GM21723 (cell line): Measurements from ENCODE around the gene ITPR2.

Experiments
- ATAC-seq: cut with Tn5 transposase; IDR thresholded peaks from one replicate; pipeline ENCODE4 v1.9.1; 2021; ENCODE audit warnings: mild to moderate bottlenecking, moderate library complexity; ENCODE audit not compliant: unreplicated experiment

ITPR2 gene

DNA sequence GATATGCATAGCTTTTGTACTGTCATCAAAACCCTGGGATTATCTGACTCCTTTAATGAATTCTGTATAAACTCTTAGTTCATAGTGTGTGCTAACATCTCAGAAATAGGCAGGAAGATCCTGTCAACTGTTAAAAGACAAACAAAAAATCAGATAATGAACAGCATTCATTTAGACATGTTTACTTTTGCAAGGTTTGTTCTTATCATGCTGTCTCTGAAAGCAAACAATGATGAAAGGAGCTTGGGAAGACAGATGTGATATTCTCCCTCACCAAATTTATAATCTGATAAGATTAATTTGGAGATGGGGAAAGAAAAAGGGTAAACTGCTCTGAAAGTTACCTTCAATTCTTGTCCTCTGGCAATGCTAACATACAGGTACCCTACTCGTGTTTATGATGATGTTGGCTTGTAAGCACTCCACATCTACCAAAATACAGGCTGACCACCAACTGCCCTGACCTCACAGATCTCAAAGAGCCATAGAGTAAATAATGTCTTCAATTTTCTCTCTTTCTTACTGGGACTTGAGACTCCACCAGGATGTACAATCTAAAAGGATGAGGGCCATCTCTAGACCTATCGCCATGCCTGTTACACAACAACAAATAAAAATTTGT is 403.8 kb downstream of the ITPR2 start:
- no peak for ATAC-seq

DNA sequence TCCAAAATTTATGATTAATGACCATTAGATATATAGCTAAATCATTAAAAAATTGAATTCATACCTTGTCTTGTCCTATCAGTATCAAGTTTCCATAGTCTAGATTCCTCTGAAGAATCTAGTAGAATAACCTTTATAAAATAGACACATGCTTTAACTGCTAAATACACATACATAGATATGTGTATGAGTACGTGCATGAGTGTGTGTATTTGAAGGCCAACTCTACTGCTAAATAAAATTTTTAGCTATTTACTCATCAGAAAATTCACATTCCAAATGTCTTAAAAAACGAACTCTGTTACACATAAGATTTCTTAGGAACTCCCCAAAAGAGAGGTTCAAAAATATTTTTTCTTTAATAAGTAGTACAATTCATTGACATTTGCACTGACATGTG is 404.6 kb downstream of the ITPR2 start:
- no peak for ATAC-seq

DNA sequence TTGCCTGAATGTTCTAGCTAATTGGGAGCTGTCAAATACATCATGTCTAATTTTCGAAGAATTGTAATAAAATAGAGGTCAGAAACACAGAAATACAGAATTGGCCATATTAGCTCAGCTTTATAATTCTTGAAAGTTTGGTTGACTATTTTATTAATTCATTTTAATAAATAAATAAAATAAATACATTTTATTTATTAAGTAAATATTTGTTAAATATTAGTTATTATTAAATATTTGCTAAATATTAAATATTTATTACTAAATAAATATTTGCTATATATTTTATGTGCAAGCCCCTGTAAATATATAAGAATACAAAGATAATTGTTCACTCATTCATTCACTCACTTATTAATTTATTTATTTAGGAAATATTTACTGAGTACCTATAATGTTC is 406.3 kb downstream of the ITPR2 start:
- ATAC-seq: no peak

DNA sequence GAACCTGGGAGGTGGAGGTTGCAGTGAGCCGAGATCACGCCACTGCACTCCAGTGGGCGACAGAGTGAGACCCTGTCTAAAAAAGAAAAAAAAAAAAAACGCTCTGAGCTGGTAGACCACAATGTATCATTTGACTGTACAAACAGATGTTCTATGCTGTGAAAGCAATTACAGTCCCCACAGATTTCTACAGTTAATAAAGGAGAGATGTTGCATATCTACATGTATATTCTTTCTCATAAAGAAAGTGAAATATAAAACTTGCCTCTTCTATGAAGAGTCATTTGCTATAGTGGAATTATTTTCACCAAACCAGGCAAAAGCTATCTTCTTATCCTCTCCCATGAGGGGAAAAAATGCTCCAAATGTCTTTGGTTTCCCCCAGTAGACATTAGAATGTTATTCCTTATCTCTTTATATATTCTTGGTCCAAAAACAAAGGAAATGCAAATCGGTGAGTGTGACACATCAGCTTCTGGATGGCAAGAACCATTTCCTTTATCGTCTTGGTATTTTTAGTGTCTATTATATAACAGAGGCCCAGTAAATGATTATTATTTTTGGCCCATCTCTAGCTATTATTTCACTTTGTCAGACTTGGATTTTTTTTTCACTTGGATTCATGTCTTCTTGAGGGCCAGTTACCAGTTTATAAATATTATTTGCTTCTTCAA is 407.3 kb downstream of the ITPR2 start:
- peak; percentile 55 for ATAC-seq

DNA sequence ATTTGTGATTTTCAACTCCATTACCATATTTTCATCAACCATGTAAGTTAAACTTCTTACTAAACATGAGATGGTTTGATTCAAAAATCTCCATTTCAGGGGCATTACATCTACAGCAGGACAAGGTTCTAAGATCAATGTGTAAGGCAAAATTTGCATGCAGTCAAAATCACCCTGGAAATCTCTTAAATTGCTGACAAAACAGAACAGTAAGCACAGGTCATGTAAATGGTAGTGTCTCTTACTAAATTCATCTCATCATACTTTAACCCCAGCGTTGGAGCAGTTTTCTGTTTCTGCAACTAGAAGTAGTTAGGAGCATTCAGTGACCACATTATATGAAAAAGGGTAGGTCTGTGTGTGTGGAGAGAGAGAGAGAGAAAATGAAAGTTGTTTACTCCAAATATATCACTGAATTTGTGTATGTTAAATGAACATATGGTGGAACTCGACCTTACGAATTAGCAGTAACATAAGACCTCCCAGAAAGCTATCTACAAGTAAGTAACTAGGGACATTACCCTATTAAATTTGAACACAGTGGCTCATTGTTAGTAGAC is 410.1 kb downstream of the ITPR2 start:
- peak; percentile 77 for ATAC-seq

DNA sequence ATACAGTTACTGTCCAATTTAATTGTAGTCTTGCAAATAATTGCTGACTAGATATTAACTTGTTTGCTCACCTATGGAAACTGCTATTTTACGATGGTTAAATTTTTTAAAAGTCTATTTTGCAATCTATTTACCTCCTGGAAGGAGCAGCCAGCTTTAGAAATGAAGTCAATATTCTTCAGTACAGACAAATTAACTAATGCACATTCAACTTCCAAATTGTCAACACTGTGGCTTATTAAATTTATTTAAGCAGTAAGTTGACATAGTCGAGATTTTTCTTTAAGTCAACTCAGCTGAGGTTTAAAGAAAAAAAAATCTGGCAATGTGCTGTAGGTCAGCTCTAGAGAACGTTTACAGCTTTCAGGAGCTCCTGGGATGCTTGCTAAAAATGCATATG is 416.4 kb downstream of the ITPR2 start:
- ATAC-seq: no peak

DNA sequence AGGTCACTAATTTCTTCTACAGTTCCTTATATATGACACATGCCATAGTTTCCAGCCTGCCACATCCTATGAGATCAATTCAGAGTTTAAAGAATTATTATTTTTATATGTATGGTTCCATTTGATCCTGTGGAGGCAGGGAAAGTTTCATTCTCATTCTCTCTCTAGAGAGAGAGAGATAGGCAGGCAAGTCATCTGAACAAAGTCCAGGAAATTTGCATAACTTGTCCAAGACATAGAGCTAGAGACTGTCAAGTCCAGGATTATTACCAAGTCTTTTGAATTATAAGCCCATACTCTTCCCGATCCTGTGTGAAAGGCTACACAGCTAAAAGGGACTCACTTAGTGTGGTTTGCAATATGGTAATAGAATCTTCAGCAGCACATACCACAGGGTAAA is 422.3 kb downstream of the ITPR2 start:
- no peak for ATAC-seq

DNA sequence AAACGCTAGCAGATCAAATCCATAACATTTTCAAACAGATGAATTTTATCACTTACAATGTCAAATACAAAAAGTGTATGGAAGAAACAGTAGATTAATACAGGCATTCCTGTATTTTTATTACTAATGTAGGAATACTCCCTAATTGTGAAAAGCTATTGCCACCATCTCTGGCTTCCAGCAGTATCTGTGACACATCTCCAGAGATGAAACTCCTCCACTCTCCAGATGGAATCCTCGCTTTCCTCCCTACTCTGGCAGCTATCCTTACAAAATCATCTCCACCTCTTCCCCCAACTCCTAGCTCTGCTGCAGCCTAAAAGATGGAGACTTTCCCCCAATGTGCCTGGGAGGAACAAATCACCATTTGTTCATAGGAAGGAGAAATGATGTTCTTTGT is 426.2 kb downstream of the ITPR2 start:
- ATAC-seq: no peak

DNA sequence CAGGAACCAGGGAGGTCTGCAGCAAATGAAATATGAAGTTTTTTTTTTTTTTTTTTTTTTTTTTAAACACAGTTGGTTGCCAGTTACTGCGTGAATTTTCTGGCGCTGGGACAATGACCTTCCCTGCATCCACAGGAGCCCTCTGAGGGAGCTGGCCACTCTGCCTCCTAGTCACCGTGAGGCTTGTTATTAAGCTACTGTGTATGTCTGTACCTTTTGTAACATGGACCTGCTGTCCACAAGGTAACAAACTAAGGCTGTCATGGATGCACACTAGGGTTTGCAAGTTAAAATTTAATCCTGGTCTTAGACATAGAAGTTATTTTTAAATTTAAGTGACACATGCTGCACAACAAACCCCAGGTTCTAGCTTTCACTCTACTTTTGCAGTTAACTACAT is 426.6 kb downstream of the ITPR2 start:
- no peak for ATAC-seq

DNA sequence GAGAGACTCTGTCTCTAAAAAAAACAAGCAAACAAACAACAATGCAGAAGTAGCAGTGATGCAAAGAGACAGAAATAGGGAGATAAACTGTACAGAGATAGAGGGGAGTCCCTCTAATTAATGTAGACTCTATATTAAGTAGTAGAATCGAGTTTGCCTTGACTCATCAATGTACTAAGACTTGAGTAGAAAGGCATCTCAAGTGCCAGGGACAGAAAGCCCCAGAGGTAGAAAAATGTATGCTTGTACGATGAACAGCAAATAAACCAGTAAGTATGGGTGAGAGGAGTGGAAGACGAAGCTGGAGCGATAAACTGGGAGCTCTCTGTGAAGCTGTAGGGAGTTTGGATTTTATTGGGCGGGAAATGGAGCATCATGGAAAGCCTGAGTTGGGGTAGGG is 429.4 kb downstream of the ITPR2 start:
- ATAC-seq: no peak

DNA sequence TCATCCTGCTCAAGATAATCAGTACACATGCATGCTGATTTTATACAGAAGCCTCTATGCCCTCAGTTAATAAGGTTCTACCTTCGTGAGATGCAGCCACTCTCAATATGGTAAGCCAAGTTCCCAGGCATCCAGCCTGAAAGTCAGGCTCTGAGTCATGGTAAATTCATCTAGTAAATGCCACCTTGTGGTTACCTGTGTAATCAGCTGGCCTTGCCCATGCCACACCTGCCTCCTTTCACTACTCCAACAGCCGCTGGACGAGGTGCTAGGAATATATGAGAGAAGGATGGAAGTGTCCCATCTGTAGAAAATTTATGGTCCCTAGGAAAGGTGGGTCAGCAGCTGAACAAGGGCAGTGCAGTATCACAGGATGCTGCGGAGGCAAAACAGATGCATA is 430.3 kb downstream of the ITPR2 start:
- no peak for ATAC-seq

DNA sequence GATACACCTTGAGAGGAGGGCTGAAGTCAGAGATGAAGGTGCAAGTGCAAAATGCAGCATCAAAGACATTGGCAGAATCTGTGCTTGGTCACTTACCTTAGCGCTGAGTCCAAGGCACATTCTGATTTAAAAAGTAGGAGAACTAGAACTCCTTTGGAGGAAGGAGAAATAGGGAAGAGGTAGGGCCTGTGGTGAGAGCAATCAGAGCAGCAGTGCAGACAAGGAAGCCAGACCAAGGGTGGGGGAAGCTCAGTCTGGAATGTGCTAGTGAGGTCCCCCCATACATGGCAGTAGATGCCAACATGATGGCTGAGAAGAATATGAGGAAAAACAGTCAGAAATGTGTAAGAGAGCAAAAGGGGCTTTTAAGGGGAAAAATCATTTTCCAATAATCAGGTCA is 431.1 kb downstream of the ITPR2 start:
- ATAC-seq: no peak

DNA sequence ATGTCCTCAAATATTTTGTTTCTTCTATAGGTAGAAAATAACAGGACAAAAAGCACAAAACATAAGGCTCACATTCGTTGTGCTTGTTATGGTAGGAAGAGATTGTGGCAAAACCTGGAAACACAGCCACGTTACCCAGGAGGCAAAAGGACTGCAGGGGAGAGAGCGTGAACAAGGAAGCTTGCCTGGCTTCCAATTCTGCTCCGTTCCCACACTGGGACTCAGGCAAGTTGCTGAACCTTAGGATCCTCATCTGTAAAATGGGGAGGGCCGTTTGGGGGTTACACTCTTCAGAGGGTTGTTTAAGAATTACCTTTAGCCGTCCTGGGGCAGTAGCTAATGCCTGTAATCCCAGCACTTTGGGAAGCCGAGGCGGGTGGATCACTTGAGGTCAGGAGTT is 432.4 kb downstream of the ITPR2 start:
- no peak for ATAC-seq

DNA sequence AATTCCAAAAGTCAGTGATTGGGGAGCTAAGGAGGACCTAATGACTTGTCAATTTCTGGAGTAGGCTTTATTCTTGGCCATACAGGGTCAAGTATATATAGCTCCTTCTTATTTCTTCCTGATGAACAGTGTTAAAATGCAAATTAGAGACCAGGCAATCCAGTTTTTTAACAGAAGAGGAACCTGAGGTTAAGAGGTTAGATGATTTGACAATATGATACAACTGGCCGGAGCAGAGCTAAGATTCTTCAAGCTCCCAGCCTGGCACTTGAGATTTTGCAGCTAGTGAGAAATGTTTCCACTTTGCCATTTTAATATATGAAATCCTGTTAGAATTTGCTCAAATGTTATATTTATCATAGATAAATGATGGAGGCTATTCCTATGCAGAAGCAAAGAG is 433.6 kb downstream of the ITPR2 start:
- ATAC-seq: no peak

DNA sequence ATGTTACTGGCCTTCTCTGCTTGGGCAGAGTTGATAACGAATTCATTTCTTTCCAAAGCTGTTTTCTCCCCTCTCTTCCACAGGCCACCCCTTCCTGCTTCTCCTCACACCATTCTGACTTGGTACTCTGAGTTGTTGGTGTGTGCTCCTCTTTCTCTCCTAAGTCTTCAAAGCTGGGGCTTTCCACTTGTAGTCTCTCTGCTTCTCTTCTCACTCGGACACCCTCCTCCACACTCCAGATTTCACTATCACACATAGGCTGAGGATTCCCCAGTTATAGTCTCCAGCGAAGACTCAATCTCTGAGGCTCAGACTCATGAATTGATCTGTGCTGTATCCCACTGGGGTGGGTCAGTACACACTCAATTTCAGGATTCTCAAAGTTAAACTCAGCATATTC is 436.6 kb downstream of the ITPR2 start:
- ATAC-seq: no peak

DNA sequence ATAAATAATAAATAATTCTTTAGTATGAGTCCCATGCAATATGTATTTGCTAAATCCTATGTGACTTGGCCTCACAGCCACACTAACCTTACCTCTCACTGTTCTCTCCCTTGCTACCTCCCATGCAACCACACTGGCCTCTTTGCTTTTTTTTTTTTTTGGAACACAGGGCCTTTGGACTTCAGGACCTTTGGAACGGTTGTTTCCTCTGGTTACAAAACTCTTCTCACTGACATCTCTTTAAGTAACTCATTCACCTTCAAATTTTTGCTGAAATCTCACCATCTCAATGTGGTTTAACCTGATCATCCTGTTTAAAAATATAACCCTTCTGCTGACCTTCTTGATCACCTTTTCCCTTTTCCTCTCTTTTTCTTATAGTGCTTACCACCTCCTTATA is 443.7 kb downstream of the ITPR2 start:
- ATAC-seq: no peak

DNA sequence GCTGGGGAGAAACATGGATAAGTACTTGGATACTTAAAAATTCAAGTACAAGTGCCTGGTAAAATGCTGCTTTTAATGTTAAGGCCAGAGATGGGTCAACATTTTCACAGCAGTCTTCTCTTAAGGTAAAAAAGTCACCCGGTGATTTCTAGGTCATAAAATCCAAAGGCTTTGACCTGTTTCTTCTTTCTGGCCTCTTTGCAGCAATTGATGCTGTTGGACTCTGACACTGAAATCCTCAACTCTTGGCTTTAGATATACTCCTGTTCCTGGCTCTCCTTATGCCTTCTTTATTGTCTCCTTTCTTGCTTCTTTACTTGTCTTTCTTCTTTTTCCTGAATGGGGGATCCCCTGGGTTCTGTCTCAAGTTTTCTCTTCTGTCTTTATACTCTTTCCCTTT is 448.5 kb downstream of the ITPR2 start:
- no peak for ATAC-seq

DNA sequence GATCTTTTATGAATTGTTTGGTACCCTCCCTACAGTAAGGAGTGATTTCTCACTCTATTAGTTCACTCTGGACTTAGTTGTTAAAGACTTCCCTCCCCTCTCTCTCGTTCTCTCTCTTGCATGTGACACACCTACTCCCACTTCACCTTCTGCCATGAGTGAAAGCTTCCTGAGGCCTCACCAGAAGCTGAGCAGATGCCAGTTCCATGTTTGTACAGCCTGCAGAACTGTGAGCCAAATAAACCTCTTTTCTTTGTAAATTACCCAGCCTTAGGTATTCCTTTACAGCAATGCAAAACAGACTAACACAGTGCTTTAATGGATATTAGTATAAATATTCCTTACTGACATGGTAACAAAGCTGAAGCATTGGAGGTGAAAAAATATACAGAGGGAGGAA is 450.0 kb downstream of the ITPR2 start:
- no peak for ATAC-seq

DNA sequence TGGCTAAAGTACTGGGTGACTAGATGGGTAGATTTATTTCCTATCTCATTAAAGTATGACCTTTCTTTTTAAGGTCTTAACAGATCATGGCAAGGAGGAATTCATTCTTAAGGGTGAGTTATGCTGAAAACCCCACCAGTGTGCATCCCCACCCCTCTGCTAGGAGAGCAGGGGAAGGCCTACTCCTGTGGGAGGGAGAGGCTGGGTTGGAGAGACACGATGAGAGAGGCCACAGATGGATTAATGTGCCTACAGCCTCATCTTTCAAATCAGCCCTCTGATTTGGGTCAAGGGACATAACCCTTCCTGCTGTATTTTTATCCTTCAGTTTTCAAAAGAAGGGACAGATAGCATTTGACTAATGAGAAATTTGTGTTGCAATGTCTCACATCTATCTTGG is 452.1 kb downstream of the ITPR2 start:
- no peak for ATAC-seq

DNA sequence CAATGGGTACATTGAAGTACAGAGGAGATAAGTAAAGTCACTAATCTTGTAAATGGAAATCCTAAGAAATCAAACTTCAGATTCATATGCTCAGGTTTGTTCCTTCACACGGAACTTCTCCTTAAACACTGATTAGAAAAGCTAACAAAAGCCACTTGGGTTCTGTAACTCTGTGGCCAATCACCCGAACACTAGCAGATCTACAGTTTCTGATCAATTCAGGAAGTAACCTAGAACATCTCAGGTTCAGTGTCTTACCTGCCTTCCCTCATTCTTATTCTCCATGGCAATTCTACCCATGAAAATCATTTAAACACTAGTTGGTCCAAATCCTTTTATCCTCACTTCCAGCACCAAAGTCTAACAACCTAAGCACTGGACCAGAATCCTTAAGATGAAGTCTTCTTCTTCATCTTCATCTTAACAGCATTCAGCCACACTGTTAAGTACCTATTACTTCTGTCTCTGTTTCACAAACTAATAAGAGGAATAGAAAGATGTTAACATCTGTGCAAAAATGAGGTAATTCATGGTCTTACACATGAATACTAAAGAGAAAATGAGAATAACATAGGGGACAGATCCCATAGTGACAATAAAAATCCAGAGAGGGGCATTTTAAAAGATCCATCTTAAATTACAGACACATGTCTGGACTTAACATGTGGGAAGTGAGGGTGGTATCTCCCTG is 453.1 kb downstream of the ITPR2 start:
- no peak for ATAC-seq

DNA sequence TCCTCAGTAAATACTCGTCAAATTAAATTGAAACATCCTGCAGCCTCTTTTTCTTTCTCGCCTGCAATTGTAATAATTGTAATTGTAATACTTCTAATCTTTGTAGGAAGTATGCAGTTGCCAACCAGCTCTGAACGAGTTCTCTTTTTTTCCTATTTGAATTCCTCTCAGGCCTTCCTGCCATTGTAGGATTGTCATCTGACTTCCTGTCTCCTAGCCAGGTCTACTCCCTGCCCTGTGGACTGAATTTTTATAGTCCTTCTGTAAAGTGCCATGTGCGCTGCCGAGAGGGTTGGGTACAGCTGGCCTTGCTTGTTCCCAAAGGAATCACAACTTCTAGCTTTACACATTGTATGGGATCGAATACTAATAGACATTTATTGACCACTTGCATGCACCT is 454.3 kb downstream of the ITPR2 start:
- ATAC-seq: no peak
